Mucosa of gallbladder (tissue), 1 donor: ENCODE data around the gene RIC1. TPM values are rescaled to one million over a fixed set of nuclear protein-coding genes. Genes with fewer than 3 reads are reported as not detected.
"Not testable (repeated sequence)": the region's sequence is repeated elsewhere in the genome, so short reads cannot be mapped to it uniquely, and the experiment has no call there.

ENCODE experiments used
- DNase-seq: peaks from one replicate; pipeline ENCODE4 v3.0.0-alpha.2; 2020; ENCODE audit warnings: low spot score
- total RNA-seq: library from RNA; stranded (reverse); gene quantifications from one replicate; pipeline ENCODE4 v1.2.1, GENCODE V29; 2021
- donor health status: DM: no; HTN: no; CAD: no.

The RIC1 gene
- total RNA-seq, 1 donor from 2014 or later, result 17.0 TPM

GRCh38 chr9:5621327-5621726 lies 7.6 kb upstream of the RIC1 start:
- no peak for DNase-seq

- DNase-seq, result no peak
Measured at GRCh38 chr9:5622016-5622415, 6.9 kb upstream of the RIC1 start.

GRCh38 chr9:5624655-5625054 lies 4.3 kb upstream of the RIC1 start:
- no peak for DNase-seq

- peak; percentile 31 for DNase-seq
Measured at GRCh38 chr9:5626727-5627634, 1.9 kb upstream of the RIC1 start.

GRCh38 chr9:5627686-5628085 lies 1.2 kb upstream of the RIC1 start:
- not testable (repeated sequence) for DNase-seq

- DNase-seq, result no peak
Measured at GRCh38 chr9:5628183-5628529, 751 bp upstream of the RIC1 start.

- DNase-seq, result peak; percentile 30
Measured at GRCh38 chr9:5629312-5630080, 589 bp downstream of the RIC1 start.

- DNase-seq, result no peak
Measured at GRCh38 chr9:5630081-5630507, 1.2 kb downstream of the RIC1 start.

- no peak for DNase-seq
Measured at GRCh38 chr9:5631026-5631425, 2.1 kb downstream of the RIC1 start.

GRCh38 chr9:5632540-5632939 lies 3.6 kb downstream of the RIC1 start:
- DNase-seq, result no peak

GRCh38 chr9:5633243-5633642 lies 4.3 kb downstream of the RIC1 start:
- no peak for DNase-seq

GRCh38 chr9:5635390-5635789 lies 6.5 kb downstream of the RIC1 start:
- no peak for DNase-seq

- no peak for DNase-seq
Measured at GRCh38 chr9:5639816-5640215, 10.9 kb downstream of the RIC1 start.

- DNase-seq, result no peak
Measured at GRCh38 chr9:5642170-5642569, 13.3 kb downstream of the RIC1 start.

- DNase-seq, result no peak
Measured at GRCh38 chr9:5643005-5643624, 14.2 kb downstream of the RIC1 start.

- DNase-seq, result no peak
Measured at GRCh38 chr9:5644501-5644900, 15.6 kb downstream of the RIC1 start.

- no peak for DNase-seq
Measured at GRCh38 chr9:5646116-5646515, 17.2 kb downstream of the RIC1 start.

- no peak for DNase-seq
Measured at GRCh38 chr9:5650356-5651105, 21.6 kb downstream of the RIC1 start.

- DNase-seq, result no peak
Measured at GRCh38 chr9:5651246-5651645, 22.3 kb downstream of the RIC1 start.

- no peak for DNase-seq
Measured at GRCh38 chr9:5652821-5653220, 23.9 kb downstream of the RIC1 start.

- DNase-seq, result not testable (repeated sequence)
Measured at GRCh38 chr9:5662804-5663203, 33.9 kb downstream of the RIC1 start.

- DNase-seq, result no peak
Measured at GRCh38 chr9:5665059-5665458, 36.2 kb downstream of the RIC1 start.
